K562 (cell line): Measurements from ENCODE around the gene DIPK2A. TPM values are rescaled to one million over a fixed set of nuclear protein-coding genes. Genes with fewer than 3 reads are reported as not detected.

Source experiments
- DACH1 ChIP-seq: fragments of 450-650 bp; IDR thresholded peaks from 2 replicates; pipeline ENCODE4 v1.6.1; 2018; ENCODE audit not compliant: partially characterized antibody
- HMGN3 ChIP-seq: IDR thresholded peaks from 2 replicates; pipeline ENCODE4 v1.6.1; 2011; ENCODE audit warnings: borderline replicate concordance, low read depth, mild to moderate bottlenecking, mixed read lengths, low read length; ENCODE audit not compliant: insufficient read length; ENCODE audit errors: extremely low read depth
- SUPT5H ChIP-seq: fragments of 450-650 bp; IDR thresholded peaks from 2 replicates; pipeline ENCODE4 v1.6.1; 2016
- ZNF778 ChIP-seq: fragments of 450-650 bp; formaldehyde crosslinking; IDR thresholded peaks from 2 replicates; pipeline ENCODE4 v1.4.0; 2020; ENCODE audit warnings: mild to moderate bottlenecking, moderate library complexity
- polyA plus RNA-seq, 8 experiments: library from polyadenylated mRNA; depleted of rRNA in 4 of 8; stranded (reverse) in 5 of 8; unstranded in 3 of 8; fragments of >200 nt; fragmentation: Nextera tagmentation in 2 of 8; fragmentation: Illumina TruSeq in 1 of 8; extraction: Ambion mirVana in 2 of 8; extraction: Trizol in 1 of 8; gene quantifications; 2 replicates each; pipeline versions ENCODE4 v1.2.1 to v1.2.3, GENCODE V29; 2011 to 2014; ENCODE audit warnings: inconsistent platforms in 1 of 8, missing spikeins in 1 of 8
- total RNA-seq, 7 experiments: library from RNA; depleted of rRNA in 6 of 7; stranded (reverse); fragments of >200 nt in 6 of 7; fragmentation: Illumina TruSeq in 2 of 7; extraction: Trizol in 2 of 7; gene quantifications; 2 replicates each; pipeline versions ENCODE4 v1.2.1 to v1.2.3, GENCODE V29; 2011 to 2021; ENCODE audit warnings: low replicate concordance in 1 of 7
- TF ChIP-seq, protein P1 (sequence below): sonication (generic); formaldehyde crosslinking; IDR thresholded peaks from 2 replicates; pipeline ENCODE4 v1.8.0; 2023; ENCODE audit warnings: mild to moderate bottlenecking, missing genetic modification reagents
- TF ChIP-seq, protein P2 (sequence below), 2 experiments: IDR thresholded peaks; 2 replicates each; pipeline ENCODE4 v1.6.1; 2012; ENCODE audit warnings: improper control_type of control experiment in 2 of 2, low read depth in 2 of 2, low read length in 2 of 2, borderline replicate concordance in 1 of 2

The DIPK2A gene
- total and polyA plus RNA-seq, 9 of the 15 experiments (the other 6 are each of a cell fraction or from before 2014, with no cell fraction given): 3.3 to 15.7 (median 7.8) TPM

DNA sequence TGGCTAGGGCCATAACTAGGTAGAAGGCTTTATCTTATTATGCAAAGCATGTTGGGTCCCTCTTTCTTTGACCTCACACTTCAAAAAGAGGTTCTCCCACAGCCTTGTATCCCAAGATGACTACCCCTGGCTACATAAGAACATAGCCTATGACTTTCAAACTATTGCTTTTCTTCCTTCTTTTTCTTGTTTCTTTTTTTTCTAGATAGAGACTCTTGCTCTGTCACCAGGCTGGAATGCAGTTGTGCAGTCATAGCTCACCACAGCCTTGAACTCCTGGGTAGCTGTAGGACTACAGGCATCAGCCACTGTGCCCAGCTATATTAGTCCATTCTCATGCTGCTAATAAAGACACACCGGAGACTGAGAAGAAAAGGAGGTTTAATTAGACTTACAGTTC lies 47.2 kb downstream of the DIPK2A start (continued):
- no peak for TF ChIP-seq ZNF778
- no peak for TF ChIP-seq DACH1
- TF ChIP-seq, protein P1, sequence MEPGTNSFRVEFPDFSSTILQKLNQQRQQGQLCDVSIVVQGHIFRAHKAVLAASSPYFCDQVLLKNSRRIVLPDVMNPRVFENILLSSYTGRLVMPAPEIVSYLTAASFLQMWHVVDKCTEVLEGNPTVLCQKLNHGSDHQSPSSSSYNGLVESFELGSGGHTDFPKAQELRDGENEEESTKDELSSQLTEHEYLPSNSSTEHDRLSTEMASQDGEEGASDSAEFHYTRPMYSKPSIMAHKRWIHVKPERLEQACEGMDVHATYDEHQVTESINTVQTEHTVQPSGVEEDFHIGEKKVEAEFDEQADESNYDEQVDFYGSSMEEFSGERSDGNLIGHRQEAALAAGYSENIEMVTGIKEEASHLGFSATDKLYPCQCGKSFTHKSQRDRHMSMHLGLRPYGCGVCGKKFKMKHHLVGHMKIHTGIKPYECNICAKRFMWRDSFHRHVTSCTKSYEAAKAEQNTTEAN (CRISPR knock-in tag): no peak
- TF ChIP-seq HMGN3: no peak
- TF ChIP-seq, protein P2, sequence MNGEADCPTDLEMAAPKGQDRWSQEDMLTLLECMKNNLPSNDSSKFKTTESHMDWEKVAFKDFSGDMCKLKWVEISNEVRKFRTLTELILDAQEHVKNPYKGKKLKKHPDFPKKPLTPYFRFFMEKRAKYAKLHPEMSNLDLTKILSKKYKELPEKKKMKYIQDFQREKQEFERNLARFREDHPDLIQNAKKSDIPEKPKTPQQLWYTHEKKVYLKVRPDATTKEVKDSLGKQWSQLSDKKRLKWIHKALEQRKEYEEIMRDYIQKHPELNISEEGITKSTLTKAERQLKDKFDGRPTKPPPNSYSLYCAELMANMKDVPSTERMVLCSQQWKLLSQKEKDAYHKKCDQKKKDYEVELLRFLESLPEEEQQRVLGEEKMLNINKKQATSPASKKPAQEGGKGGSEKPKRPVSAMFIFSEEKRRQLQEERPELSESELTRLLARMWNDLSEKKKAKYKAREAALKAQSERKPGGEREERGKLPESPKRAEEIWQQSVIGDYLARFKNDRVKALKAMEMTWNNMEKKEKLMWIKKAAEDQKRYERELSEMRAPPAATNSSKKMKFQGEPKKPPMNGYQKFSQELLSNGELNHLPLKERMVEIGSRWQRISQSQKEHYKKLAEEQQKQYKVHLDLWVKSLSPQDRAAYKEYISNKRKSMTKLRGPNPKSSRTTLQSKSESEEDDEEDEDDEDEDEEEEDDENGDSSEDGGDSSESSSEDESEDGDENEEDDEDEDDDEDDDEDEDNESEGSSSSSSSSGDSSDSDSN (IDR thresholded peaks at IDR 0.05; ENCODE audit: borderline replicate concordance in 1 of 2, low read depth in 2 of 2, low read length in 2 of 2): no peak
- no peak for TF ChIP-seq SUPT5H
- TF ChIP-seq, all 486 proteins: peak for 0

Other genes starting within 250 kb of the DIPK2A start
- gene SLC9A9, start 123.4 kb upstream of the DIPK2A start, total RNA-seq (2014; rRNA removed): not detected in 2 replicates
- gene SLC9A9, start 123.4 kb upstream of the DIPK2A start, total RNA-seq (2014; rRNA removed; fragmentation: Illumina TruSeq; extraction: Trizol): not detected in 2 replicates
- not detected in 2 replicates for gene SLC9A9, start 123.4 kb upstream of the DIPK2A start, total RNA-seq (2015; rRNA removed; fragmentation: Illumina TruSeq; extraction: Trizol)
- gene SLC9A9, start 123.4 kb upstream of the DIPK2A start, total RNA-seq (2021): 0.13 and 0.27 TPM in 2 replicates
- gene SLC9A9, start 123.4 kb upstream of the DIPK2A start, polyA plus RNA-seq (2011; rRNA removed): not detected in 2 replicates
- 0.03 TPM in 1 of 2 replicates, not detected in the other for gene SLC9A9, start 123.4 kb upstream of the DIPK2A start, polyA plus RNA-seq (2014; fragmentation: Illumina TruSeq; extraction: Trizol)
- gene SLC9A9, start 123.4 kb upstream of the DIPK2A start, polyA plus RNA-seq (2014; fragmentation: Nextera tagmentation; extraction: Ambion mirVana): not detected
- not detected in 2 replicates for gene SLC9A9, start 123.4 kb upstream of the DIPK2A start, polyA plus RNA-seq (2014; rRNA removed)